Body of pancreas (tissue), 4 donors: ENCODE measurements around the gene AADACL4. TPM values are rescaled to one million over a fixed set of nuclear protein-coding genes. Genes with fewer than 3 reads are reported as not detected.
A peak's percentile ranks its signal among the peaks of the same experiment; 100 is the strongest.

ENCODE experiments used
- ATAC-seq: fragments of 150-250 bp; one replicate; pipeline ENCODE4 v1.9.1; 2016
- DNase-seq, 4 donors: peaks; one replicate each; pipeline ENCODE4 v3.0.0-alpha.2; 2019
- H3K27ac ChIP-seq, 4 donors: fragments of 200-600 bp; sonication (generic); 1 replicate in 3 of 4; 2 replicates in 1 of 4; pipeline versions ENCODE4 v1.5.1 to v1.6.1; 2016 to 2019; ENCODE audit warnings: mild to moderate bottlenecking in 1 of 4, mixed read lengths in 1 of 4, moderate library complexity in 1 of 4
- H3K27me3 ChIP-seq, 2 donors: fragments of 200-600 bp; sonication (generic); one replicate each; pipeline ENCODE4 v1.6.0; 2016; ENCODE audit warnings: mild to moderate bottlenecking in 1 of 2
- H3K36me3 ChIP-seq, 2 donors: fragments of 200-600 bp; sonication (generic); replicated peaks in 1 of 2; 2 replicates each; pipeline ENCODE4 v1.5.1; 2016; ENCODE audit warnings: low read depth in 2 of 2; ENCODE audit not compliant: insufficient read depth in 1 of 2
- H3K4me1 ChIP-seq: fragments of 200-600 bp; sonication (generic); one replicate; pipeline ENCODE4 v1.6.0; 2016
- H3K4me3 ChIP-seq, 2 donors: fragments of 200-600 bp; sonication (generic); 1 replicate in 1 of 2; 2 replicates in 1 of 2; pipeline ENCODE4 v1.5.1; 2016 to 2019
- H3K9me3 ChIP-seq, 3 donors: fragments of 200-600 bp; sonication (generic); 1 replicate in 2 of 3; 2 replicates in 1 of 3; pipeline ENCODE4 v1.5.1; 2016
- CTCF ChIP-seq, 7 experiments: fragments of 450-650 bp in 4 of 7; fragments of 200-600 bp in 3 of 7; sonication (generic) in 3 of 7; IDR thresholded peaks; one replicate each; pipeline ENCODE4 v1.5.1; 2016 to 2019; ENCODE audit warnings: antibody characterized with exemption in 7 of 7
- POLR2A ChIP-seq, 3 donors: fragments of 450-650 bp; IDR thresholded peaks; one replicate each; pipeline ENCODE4 v1.6.1; 2016; ENCODE audit warnings: antibody characterized with exemption in 3 of 3, mild to moderate bottlenecking in 2 of 3
- WGBS, 2 donors: methylation state at CpG; one replicate each; pipeline ENCODE4 v1.1.5; 2017; 5-methylcytosine and 5-hydroxymethylcytosine counted together
- intact Hi-C: fragments of 100-400 bp; cut with DNase I; formaldehyde crosslinking; loops from one replicate; pipeline ENCODE4 v1.15.1; 2023
- total RNA-seq, 2 donors: library from RNA; depleted of rRNA; stranded (reverse); fragments of >200 nt; gene quantifications; one replicate each; pipeline ENCODE4 v1.1.0, GENCODE V29; 2016

The AADACL4 gene
- total RNA-seq, 2 donors from 2014 or later: not detected

- intact Hi-C loops: no loop called here
- H3K9me3 ChIP-seq: no peaks in the 10 kb centered on the region
- H3K27me3 ChIP-seq: no peaks in the 10 kb centered on the region
- H3K27ac ChIP-seq: peak overlapping the region; percentile 59 to 75 (median 65)
- DNase-seq (peak in 3 of 4 donors; percentile 48 to 56 (median 51)), ATAC-seq (no peak)
- H3K4me3 ChIP-seq: no peak overlapping the region
- H3K36me3 ChIP-seq: no peaks in the 10 kb centered on the region
- 38 to 58% methylated on average over 12 to 14 of the region's 15 CpGs for WGBS, 2 donors
- H3K4me1 ChIP-seq: peaks cover 43% of the 10 kb centered on the region
- TF ChIP-seq CTCF (IDR thresholded peaks at IDR 0.05) (no peak), POLR2A (IDR thresholded peaks at IDR 0.05) (no peak)
Observed at GRCh38 chr1:12621346-12622335, 22.2 kb upstream of the AADACL4 start.

GRCh38 chr1:12622506-12622905, 21.4 kb upstream of the AADACL4 start:
- intact Hi-C loops: no loop called here
- WGBS, 2 donors: 14 to 26% methylated on average over 11 to 12 of the region's 12 CpGs
- Histone ChIP-seq H3K27ac (peak overlapping the region; percentile 59 to 75 (median 65)), H3K27me3 (no peaks in the 10 kb centered on the region), H3K9me3 (no peaks in the 10 kb centered on the region), H3K4me3 (no peak overlapping the region), H3K4me1 (peaks cover 43% of the 10 kb centered on the region), H3K36me3 (no peaks in the 10 kb centered on the region)
- DNase-seq (peak; percentile 28 to 68 (median 44)), ATAC-seq (no peak)
- no peak for TF ChIP-seq CTCF (IDR thresholded peaks at IDR 0.05)
- no peak for TF ChIP-seq POLR2A (IDR thresholded peaks at IDR 0.05)

- H3K27me3 ChIP-seq: no peaks in the 10 kb centered on the region
- H3K27ac ChIP-seq: no peak overlapping the region
- intact Hi-C loops: no loop called here
- H3K4me3 ChIP-seq: no peak overlapping the region
- no peak for ATAC-seq
- H3K36me3 ChIP-seq: no peaks in the 10 kb centered on the region
- no peak for TF ChIP-seq CTCF (IDR thresholded peaks at IDR 0.05)
- no peak for TF ChIP-seq POLR2A (IDR thresholded peaks at IDR 0.05)
- peaks cover 24% of the 10 kb centered on the region for H3K4me1 ChIP-seq
- no peak for DNase-seq
- WGBS, 2 donors: 78 to 80% methylated on average over 6 of the region's 6 CpGs
- no peaks in the 10 kb centered on the region for H3K9me3 ChIP-seq
Observed at GRCh38 chr1:12625276-12625675, 18.6 kb upstream of the AADACL4 start.

- intact Hi-C loops: no loop called here
Observed at GRCh38 chr1:12626888-12627287, 17.0 kb upstream of the AADACL4 start.

More at GRCh38 chr1:12626888-12627287, 17.0 kb upstream of the AADACL4 start:
- Histone ChIP-seq H3K27ac (no peak overlapping the region), H3K4me3 (no peak overlapping the region), H3K27me3 (no peaks in the 10 kb centered on the region), H3K36me3 (no peaks in the 10 kb centered on the region), H3K4me1 (peaks cover 11% of the 10 kb centered on the region), H3K9me3 (no peaks in the 10 kb centered on the region)
- DNase-seq (no peak), ATAC-seq (no peak)
- 71 to 75% methylated on average over 4 of the region's 4 CpGs for WGBS, 2 donors
- no peak for TF ChIP-seq CTCF (IDR thresholded peaks at IDR 0.05)
- TF ChIP-seq POLR2A (IDR thresholded peaks at IDR 0.05): no peak
